Gastroesophageal sphincter (tissue), 3 donors: ENCODE results near the gene WDR64.

Source experiments
- CTCF ChIP-seq, 4 experiments: fragments of 200-600 bp in 2 of 4; fragments of 450-650 bp in 2 of 4; sonication (generic) in 1 of 4; IDR thresholded peaks; one replicate each; pipeline ENCODE4 v1.5.1; 2017 to 2019; ENCODE audit warnings: antibody characterized with exemption in 4 of 4, mild to moderate bottlenecking in 2 of 4, moderate library complexity in 2 of 4
- POLR2A ChIP-seq, 2 donors: fragments of 450-650 bp; IDR thresholded peaks; one replicate each; pipeline ENCODE4 v1.6.1; 2017; ENCODE audit warnings: antibody characterized with exemption in 2 of 2, mild to moderate bottlenecking in 2 of 2, moderate library complexity in 1 of 2

- TF ChIP-seq CTCF (IDR thresholded peaks at IDR 0.05) (no peak), POLR2A (IDR thresholded peaks at IDR 0.05) (no peak)
Observed at GRCh38 chr1:241837901-241838300, 185.8 kb downstream of the WDR64 start.
